Measurements from ENCODE around the gene PCNX1.
A peak's percentile ranks its signal among the peaks of the same experiment; 100 is the strongest.

PCNX1 gene

GRCh38 chr14:70943838-70944237 is 36.6 kb downstream of the PCNX1 start:
- Histone ChIP-seq H3K4me1 (ENCODE audit: control insufficient read depth, insufficient read depth, low read length) (peaks cover 10% of the 10 kb centered on the region; the same call in 1 of the 2 replicates), H3K4me3 (ENCODE audit: low read depth, low read length) (no peak overlapping the region), H3K9me3 (ENCODE audit: control insufficient read depth, insufficient read depth, low read depth, low read length) (no peaks in the 10 kb centered on the region), H3K36me3 (ENCODE audit: control insufficient read depth in 2 of 2, insufficient read depth in 1 of 2, low read length in 2 of 2) (peaks cover 4 to 24% of the 10 kb centered on the region in 2 experiments; a peak in 2 of 3 replicates), H3K27ac (ENCODE audit: extremely low read depth, low read depth, low read length) (no peak overlapping the region)
- TF ChIP-seq IKZF3 (tag by site-specific recombination; IDR thresholded peaks at IDR 0.05) (no peak), SETDB1 (IDR thresholded peaks at IDR 0.05; ENCODE audit: insufficient read length, low read length) (peak; percentile 92), TRIM28 (IDR thresholded peaks at IDR 0.05; ENCODE audit: borderline replicate concordance, low read length) (peak; percentile 92; the same call in 1 of the 2 replicates)
- ChIA-PET POLR2A (interaction anchor here (0.6 kb wide), 1 partner anchor 9 kb away, joined by 3 read pairs; no protein-coding TSS in a partner anchor), CTCF (interaction anchor here (0.8 kb wide), 1 partner anchor 31 kb away, joined by 5 read pairs; no protein-coding TSS in a partner anchor)

DNA sequence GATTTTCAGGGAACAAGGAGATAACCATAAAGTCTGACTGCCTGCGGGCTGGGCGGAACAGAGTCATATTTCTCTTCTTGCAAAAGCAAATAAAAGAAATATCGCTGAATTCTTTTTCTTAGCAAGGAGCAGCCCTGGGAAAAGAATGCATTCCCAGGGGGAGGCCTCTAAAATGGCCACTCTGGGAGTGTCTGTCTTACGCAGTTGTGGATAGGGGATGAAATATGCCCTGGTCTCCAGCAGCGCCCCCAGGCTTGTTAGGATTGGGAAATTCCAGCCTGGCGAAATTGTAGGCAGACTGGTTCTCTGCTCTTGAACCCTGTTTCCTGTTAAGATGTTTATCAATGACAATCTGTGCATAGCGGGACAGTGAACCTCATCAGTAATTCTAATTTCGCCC is 40.5 kb downstream of the PCNX1 start:
- Histone ChIP-seq H3K9me3 (ENCODE audit: control insufficient read depth, insufficient read depth, low read depth, low read length) (no peaks in the 10 kb centered on the region), H3K4me3 (ENCODE audit: low read depth, low read length) (no peak overlapping the region), H3K27ac (ENCODE audit: extremely low read depth, low read depth, low read length) (no peak overlapping the region), H3K4me1 (ENCODE audit: control insufficient read depth, insufficient read depth, low read length) (peaks cover 10% of the 10 kb centered on the region; the same call in 1 of the 2 replicates), H3K36me3 (ENCODE audit: control insufficient read depth in 2 of 2, insufficient read depth in 1 of 2, low read length in 2 of 2) (peaks cover 30 to 43% of the 10 kb centered on the region in 2 experiments)
- POLR2A ChIA-PET = no interaction called here
- CTCF ChIA-PET = no interaction called here
- no peak for TF ChIP-seq ZXDB (tag by site-specific recombination; IDR thresholded peaks at IDR 0.05)
- TF ChIP-seq SETDB1 (IDR thresholded peaks at IDR 0.05; ENCODE audit: insufficient read length, low read length) = peak; percentile 87

DNA sequence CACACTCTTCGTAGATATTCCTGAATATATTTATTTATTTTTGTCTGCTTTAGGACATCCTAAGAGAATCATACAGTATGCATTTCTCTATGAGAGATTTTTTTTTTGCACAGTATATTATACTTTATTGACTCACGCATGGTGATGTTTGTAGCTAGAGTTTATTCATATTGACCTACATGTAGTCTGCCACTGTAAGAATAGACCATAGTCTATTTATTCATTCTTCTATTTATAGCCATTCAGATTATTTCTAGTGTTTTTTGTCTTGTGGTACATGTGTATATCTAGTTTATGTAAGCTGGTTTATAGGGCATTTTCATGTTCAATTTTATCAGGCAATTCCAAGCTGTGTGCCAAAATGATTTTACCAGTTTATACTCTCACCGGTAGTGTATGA is 45.2 kb downstream of the PCNX1 start:
- H3K36me3 ChIP-seq (ENCODE audit: control insufficient read depth in 2 of 2, insufficient read depth in 1 of 2, low read length in 2 of 2) = peaks cover 28 to 30% of the 10 kb centered on the region in 2 experiments
- no peaks in the 10 kb centered on the region for H3K9me3 ChIP-seq (ENCODE audit: control insufficient read depth, insufficient read depth, low read depth, low read length)
- CTCF ChIA-PET = interaction anchor here (1.3 to 2.5 kb wide), 4 partner anchors 20 to 134 kb away, joined by 3 to 16 read pairs (median 6); partner anchors contain the start of gene PCNX1
- TF ChIP-seq, protein P1, sequence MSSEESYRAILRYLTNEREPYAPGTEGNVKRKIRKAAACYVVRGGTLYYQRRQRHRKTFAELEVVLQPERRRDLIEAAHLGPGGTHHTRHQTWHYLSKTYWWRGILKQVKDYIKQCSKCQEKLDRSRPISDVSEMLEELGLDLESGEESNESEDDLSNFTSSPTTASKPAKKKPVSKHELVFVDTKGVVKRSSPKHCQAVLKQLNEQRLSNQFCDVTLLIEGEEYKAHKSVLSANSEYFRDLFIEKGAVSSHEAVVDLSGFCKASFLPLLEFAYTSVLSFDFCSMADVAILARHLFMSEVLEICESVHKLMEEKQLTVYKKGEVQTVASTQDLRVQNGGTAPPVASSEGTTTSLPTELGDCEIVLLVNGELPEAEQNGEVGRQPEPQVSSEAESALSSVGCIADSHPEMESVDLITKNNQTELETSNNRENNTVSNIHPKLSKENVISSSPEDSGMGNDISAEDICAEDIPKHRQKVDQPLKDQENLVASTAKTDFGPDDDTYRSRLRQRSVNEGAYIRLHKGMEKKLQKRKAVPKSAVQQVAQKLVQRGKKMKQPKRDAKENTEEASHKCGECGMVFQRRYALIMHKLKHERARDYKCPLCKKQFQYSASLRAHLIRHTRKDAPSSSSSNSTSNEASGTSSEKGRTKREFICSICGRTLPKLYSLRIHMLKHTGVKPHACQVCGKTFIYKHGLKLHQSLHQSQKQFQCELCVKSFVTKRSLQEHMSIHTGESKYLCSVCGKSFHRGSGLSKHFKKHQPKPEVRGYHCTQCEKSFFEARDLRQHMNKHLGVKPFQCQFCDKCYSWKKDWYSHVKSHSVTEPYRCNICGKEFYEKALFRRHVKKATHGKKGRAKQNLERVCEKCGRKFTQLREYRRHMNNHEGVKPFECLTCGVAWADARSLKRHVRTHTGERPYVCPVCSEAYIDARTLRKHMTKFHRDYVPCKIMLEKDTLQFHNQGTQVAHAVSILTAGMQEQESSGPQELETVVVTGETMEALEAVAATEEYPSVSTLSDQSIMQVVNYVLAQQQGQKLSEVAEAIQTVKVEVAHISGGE (tag by site-specific recombination; conservative IDR thresholded peaks at IDR 0.05; ENCODE audit: low read depth) = no peak
- H3K4me3 ChIP-seq (ENCODE audit: low read depth, low read length) = no peak overlapping the region
- POLR2A ChIA-PET = interaction anchor here (1.1 kb wide), 1 partner anchor 8 kb away, joined by 3 read pairs; no protein-coding TSS in a partner anchor
- H3K4me1 ChIP-seq (ENCODE audit: control insufficient read depth, insufficient read depth, low read length) = no peaks in the 10 kb centered on the region
- H3K27ac ChIP-seq (ENCODE audit: extremely low read depth, low read depth, low read length) = no peak overlapping the region

GRCh38 chr14:70954068-70954467 is 46.8 kb downstream of the PCNX1 start:
- ChIA-PET POLR2A (no interaction called here), CTCF (interaction anchor here (0.9 to 1.0 kb wide), 2 partner anchors 29 to 48 kb away, joined by 3 to 6 read pairs; no protein-coding TSS in a partner anchor)
- peaks cover 18 to 24% of the 10 kb centered on the region in 2 experiments for H3K36me3 ChIP-seq (ENCODE audit: control insufficient read depth in 2 of 2, insufficient read depth in 1 of 2, low read length in 2 of 2)
- no peak overlapping the region for H3K27ac ChIP-seq (ENCODE audit: extremely low read depth, low read depth, low read length)
- H3K4me3 ChIP-seq (ENCODE audit: low read depth, low read length) = no peak overlapping the region
- H3K4me1 ChIP-seq (ENCODE audit: control insufficient read depth, insufficient read depth, low read length) = no peaks in the 10 kb centered on the region
- no peaks in the 10 kb centered on the region for H3K9me3 ChIP-seq (ENCODE audit: control insufficient read depth, insufficient read depth, low read depth, low read length)
- no peak for TF ChIP-seq TRIM28 (IDR thresholded peaks at IDR 0.05; ENCODE audit: borderline replicate concordance, low read length)
- no peak for TF ChIP-seq ZXDB (tag by site-specific recombination; IDR thresholded peaks at IDR 0.05)
- TF ChIP-seq ZNF621 (tag by site-specific recombination; IDR thresholded peaks at IDR 0.05) = no peak
- TF ChIP-seq ZBTB26 (tag by site-specific recombination; optimal IDR thresholded peaks at IDR 0.05) = no peak
- TF ChIP-seq, protein P2, sequence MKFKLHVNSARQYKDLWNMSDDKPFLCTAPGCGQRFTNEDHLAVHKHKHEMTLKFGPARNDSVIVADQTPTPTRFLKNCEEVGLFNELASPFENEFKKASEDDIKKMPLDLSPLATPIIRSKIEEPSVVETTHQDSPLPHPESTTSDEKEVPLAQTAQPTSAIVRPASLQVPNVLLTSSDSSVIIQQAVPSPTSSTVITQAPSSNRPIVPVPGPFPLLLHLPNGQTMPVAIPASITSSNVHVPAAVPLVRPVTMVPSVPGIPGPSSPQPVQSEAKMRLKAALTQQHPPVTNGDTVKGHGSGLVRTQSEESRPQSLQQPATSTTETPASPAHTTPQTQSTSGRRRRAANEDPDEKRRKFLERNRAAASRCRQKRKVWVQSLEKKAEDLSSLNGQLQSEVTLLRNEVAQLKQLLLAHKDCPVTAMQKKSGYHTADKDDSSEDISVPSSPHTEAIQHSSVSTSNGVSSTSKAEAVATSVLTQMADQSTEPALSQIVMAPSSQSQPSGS (tag by site-specific recombination; IDR thresholded peaks at IDR 0.05; ENCODE audit: low read depth) = no peak
- TF ChIP-seq ZNF626 (tag by site-specific recombination; IDR thresholded peaks at IDR 0.05) = no peak
- no peak for TF ChIP-seq ZNF280C (tag by site-specific recombination; IDR thresholded peaks at IDR 0.05)
- no peak for TF ChIP-seq ZNF449 (tag by site-specific recombination; IDR thresholded peaks at IDR 0.05)
- no peak for TF ChIP-seq ZNF311 (tag by site-specific recombination; IDR thresholded peaks at IDR 0.05; ENCODE audit: borderline replicate concordance)
- TF ChIP-seq ZNF341 (tag by site-specific recombination; IDR thresholded peaks at IDR 0.05; ENCODE audit: low read depth) = no peak
- no peak for TF ChIP-seq ZNF561 (tag by site-specific recombination; IDR thresholded peaks at IDR 0.05; ENCODE audit: borderline replicate concordance)

Data from HEK293 (cell line).